ENCODE measurements around the gene SLC1A1.

The SLC1A1 gene

DNA sequence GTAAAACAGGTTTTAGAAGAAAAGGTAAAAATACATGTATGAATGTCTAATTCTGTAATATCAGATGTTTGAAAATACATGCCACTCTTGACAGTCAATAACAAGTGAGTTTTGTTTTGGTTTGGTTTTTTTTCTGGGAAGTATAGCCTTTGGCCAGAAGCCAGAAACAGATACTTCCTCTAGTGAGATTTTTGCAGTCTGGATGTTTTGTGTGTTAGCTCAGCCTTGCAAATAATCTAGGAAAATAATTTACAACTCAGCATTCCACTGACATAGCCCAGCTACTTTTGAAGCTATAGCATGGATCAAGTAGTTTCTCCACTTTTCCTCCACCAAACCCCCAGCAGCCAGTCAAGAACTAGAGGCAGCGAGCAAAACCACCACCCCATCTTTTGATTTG lies 56.7 kb downstream of the SLC1A1 start:
- DNase-seq: no peak

DNA sequence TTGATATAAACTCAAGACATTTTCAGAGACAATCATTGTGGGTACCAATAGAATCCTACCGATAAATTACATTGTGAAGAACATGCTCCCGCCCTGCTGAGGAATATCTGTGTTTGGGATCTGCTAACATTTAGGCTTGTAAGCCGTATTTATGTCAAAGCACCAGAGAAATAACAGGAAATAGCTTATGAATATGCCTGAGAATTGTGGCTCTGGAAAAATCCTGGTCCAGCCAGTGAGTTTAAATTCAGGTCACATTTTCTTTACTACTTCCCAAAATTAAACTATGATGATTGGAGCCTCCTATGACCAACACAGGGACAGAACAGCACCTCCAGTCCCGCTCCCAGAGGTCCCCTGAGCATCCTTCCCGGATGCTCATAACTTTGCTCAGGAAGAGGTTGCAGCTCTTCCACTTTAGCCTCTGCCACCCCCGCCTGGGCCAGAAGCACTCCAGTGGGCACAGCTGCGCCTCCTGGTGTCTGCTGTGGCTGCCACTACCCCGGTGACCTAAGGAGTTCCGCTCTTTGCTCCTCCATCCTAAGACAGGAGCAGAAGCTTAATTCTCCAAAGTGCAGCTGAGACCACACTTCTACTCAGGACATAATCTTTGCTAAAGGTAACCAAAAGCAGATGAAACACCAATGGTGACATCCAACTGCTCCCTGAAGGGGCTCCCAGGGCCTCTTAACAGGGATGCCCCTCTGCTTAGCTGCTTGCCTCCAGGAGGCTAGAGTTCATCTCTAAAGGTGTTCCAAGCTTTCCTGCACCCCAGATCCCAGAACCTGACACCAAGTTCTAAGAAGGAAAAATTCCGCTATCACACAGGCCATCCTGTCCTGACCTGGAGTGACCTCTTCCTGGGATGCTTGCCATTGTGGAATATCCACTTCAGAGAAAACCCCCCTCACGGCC lies 58.8 kb downstream of the SLC1A1 start:
- no peak for DNase-seq

DNA sequence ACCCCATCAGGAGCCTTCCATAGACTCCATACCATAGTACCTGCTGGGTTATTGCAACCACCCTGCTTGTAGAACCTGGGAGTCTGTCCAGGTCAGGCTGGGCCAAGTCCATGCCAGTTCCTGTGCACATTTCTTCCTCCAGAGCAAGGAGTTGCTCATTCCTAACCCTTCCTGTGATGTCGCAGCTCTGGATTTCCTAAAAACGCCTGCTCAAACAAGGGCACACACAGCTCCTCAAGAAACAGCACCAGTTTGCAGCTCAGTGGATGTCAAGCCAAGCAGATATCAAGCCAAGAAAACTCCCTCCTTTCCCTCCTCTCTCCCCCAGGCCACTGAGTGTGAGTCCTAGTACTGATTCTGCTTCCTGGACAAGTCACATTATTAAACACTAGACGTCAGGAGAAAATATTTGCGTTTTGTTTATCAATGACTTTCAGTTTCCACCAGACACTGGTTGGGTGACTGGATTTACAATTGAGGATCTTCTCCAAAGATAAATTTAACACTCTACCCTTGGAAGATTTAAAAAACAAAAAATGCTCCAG lies 59.6 kb downstream of the SLC1A1 start:
- no peak for DNase-seq

DNA sequence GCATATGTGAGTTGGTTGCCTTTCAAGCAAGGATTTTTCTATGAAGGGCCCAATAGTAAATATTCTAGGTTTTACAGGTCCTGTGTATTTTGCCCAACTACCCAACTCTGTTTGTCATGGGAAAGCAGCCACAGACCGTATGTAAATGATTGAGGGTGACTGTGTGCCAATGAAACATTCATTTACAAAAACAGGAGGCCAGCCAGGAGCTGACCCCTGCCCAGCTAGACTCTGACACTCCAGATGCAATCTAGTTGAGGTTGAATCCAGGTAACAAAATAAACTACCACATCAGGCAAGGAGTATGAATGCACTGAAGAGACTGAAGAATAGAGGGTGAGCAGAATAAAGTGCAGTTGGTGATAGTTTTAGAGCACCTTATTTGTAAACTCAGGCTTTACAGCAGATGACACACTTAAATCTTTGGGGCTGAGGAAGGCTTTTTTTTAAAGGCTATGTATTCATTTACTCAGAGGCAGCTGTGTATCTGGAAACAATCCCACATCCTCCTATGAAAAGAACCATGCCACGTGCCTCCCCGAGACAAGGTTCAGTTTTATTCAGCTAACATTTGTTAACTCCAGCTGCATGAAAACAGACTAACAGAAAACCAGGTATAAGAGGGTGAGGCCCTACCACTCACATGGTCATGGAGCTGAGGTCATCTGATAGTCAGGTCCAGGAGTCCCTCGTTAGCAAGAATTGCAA lies 60.7 kb downstream of the SLC1A1 start:
- DNase-seq: no peak

DNA sequence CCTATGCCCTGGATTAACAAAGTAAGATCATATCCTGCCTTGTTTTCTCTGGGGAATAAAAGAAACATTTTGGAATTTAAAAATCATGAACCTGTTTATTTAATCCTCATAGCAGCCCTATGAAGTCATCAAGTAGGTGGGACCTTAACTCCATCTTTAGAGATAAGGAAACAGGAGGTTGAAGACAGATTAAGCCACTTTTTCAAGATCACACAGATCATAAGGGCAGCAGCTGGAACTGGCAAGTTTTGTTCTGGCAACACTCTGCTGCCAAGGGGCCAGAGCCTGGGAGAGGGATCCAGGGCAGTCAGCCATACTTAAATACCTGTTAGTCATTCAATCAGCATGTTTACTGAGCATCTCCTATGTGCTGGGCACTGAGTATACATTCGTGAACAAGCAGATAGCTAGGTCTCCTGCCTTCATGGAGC lies 63.7 kb downstream of the SLC1A1 start:
- DNase-seq: no peak

DNA sequence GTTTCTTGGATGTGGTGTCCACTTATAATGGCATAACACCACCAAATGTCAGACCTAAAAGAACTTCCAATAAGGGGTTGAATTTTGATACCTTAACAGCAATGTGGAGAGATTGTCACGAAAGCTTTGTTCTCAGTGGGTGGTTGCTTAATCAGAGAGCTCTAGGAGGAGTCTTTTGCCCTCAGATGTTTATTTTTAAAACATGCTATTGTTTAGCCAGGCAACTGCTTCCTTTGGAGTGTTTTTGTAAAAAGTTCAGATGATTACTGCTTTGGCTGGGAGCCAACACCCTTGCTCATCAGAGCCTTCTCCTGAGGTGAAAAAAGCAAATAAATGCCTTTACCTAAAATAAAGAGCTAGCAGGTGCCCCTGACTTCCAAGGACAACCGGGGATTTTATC lies 65.0 kb downstream of the SLC1A1 start:
- DNase-seq: no peak

DNA sequence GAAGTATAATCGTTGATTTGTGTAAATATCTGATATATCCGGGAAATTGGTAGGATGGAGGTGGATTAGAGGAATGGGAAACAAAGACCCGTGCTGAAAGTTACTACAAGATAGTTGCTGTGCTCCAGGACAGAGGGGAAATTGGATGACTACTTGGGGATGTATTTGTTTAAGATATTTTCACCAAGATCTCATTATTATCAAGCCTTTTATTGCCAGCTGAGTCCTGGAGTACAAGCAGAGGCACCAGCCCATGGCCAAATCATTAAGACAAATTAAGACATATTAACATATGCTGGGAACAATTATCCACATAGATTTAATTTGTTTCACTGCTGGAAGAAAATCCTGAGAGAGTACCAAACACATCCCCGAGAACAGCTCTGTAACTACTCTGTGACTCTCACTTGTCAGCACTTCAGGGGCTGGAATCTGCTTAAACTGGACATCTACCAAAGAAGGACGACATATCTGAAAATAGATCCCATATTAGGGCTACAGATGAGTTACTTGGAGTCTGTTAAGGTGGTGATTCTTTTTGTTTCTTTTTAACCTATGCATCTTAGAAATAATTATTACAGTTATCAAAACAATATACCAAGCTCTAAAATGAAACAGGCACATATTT lies 68.2 kb downstream of the SLC1A1 start:
- no peak for DNase-seq

DNA sequence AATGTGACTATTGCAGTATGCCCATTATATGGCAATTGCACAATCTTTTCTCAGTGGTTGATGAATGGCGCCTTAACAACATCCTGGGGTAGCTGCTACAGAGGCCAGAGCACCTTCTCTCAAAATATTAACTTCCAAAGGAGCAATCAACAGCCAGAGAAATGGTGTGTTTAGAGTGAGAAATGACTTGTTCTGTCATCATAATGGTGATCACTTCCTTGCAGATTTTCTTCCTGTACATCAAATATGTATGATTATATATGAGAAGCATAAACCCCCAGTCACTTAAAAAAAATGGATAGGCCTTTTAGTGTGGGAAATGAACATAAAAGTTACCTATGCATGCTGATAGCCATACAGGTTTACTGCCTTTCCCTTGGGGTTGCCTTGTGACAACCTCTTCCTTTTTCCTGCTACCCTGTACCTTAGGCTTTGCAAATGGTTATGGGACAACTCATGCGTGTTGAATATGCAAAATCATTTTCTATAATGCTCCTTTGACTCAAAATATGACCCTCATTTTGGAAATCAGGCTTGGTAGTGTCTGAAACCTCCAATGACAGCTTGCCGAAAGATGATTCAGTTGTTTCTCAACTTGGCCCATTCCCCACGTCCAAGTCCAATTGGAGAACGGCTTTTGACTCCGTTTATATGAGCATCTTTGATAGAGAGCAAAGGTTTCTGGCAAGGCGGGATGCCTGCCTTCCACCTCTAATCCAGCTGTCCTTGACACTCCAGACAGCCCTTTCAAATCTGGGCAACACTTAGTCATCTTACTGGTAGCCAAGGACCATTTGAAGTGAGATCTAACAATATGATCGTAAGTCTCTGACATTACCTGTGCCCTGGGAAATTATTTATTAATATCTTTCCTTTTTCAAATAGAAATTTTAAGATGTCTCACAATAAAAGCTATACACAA lies 69.3 kb downstream of the SLC1A1 start:
- no peak for DNase-seq

DNA sequence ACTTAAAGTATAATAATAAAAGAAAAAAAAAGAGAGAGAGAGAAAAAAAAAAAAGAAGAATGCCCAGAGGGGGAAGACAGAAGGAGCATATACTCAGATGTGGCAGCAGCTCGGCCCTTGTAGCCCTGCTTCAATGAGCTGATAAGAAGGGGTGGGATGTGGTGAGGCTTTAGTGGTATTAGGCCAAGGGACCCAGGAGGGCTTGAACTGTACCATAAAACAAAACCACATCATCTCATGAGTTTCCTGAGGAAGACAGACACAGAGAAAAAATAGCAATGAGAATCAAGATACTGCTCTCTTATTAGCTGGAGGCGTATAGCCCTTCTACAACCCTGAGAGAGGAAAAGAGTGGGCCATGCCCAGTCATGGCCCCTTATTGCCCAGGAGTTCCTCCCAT lies 72.8 kb downstream of the SLC1A1 start:
- DNase-seq: no peak

DNA sequence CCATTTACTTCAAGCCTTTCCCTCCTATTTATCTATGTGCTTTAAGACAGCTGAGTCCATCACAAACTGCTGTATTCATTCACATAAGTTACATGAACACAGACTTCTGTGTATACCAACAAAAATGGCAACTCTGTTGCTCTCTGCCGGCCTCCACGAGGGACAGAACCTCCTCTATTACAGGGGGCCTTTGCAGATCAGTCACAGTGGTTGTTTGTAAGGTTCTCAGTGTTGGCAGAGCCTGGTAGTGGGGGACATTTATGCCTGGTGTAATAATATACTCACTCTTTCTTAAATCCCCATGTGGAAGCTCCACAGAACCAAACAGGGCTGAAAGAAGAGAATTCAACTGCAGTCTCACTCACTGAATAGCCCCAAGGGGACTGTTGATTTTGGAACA lies 76.5 kb downstream of the SLC1A1 start:
- DNase-seq: no peak

DNA sequence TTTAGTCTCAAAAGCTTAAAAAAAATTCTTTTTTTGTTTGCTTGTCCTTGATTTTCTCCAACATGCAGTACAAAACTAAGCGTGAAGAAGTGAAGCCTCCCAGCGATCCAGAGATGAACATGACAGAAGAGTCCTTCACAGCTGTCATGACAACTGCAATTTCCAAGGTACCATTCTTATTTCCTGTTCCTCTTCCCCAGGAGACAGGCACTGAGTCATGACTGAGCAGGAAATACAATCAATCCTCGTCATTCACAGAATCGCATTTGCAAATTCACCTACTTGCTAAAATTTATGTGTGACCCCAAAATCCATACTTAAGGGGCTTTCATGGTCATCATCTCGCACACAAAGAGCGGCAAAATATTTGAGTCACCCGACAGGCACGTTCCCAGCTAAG lies 77.3 kb downstream of the SLC1A1 start:
- DNase-seq: no peak

DNA sequence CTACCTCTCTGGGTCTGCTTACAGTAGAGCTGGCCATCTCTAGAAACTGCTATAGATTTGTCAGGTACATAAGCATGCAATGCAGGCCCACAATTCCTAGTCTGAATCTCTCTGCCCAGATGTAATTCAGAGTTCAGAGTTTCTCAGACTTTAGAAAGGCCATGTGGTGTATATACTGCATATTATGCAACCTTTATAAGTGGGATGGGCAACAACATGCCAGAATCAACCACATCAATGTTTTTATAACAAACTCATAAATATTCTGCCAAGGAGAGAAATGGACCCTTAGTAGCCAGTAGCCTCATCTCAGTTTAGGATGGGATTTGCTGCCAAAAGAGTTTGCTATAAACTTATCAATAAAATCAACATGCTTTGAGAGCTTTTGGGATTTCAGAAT lies 78.8 kb downstream of the SLC1A1 start:
- no peak for DNase-seq

DNA sequence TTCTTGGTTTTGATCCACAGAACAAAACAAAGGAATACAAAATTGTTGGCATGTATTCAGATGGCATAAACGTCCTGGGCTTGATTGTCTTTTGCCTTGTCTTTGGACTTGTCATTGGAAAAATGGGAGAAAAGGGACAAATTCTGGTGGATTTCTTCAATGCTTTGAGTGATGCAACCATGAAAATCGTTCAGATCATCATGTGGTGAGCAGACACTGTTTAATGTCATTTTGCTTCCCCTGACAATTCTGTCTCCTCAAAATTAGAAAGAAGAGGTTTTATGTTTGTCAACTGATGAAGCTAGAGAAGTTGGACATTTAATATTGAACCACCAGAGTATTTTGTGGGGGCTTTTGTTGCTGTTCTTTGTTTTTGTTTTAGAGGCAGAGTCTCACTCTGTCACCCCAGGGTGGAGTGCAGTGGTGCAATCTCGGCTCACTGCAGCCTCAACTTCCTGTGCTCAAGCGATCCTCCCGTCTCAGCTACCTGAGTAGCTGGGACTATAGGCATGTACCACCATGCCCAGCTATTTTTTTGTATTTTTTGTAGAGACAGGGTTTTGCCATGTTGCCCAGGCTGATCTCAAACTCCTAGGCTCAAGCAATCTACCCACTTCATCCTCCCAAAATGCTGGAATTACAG lies 82.0 kb downstream of the SLC1A1 start:
- no peak for DNase-seq

DNA sequence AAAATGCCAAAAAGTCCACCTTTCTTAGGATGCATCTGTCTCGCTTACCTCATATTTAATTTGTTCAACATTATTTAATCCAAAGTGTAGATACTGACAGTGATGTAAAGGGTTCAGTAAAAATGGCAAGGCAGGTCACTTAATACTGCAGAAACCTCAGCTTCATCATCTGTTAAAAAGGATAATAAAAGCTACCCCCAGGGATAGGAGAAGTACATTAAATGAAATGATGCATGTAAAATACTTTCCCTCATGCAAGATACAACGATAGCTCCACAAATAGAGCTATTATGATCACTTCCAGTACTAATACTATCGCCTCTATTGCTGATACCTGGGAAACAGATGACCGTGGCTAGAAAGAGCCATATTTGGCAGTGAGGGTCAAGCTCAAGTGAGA lies 82.9 kb downstream of the SLC1A1 start:
- DNase-seq: no peak

DNA sequence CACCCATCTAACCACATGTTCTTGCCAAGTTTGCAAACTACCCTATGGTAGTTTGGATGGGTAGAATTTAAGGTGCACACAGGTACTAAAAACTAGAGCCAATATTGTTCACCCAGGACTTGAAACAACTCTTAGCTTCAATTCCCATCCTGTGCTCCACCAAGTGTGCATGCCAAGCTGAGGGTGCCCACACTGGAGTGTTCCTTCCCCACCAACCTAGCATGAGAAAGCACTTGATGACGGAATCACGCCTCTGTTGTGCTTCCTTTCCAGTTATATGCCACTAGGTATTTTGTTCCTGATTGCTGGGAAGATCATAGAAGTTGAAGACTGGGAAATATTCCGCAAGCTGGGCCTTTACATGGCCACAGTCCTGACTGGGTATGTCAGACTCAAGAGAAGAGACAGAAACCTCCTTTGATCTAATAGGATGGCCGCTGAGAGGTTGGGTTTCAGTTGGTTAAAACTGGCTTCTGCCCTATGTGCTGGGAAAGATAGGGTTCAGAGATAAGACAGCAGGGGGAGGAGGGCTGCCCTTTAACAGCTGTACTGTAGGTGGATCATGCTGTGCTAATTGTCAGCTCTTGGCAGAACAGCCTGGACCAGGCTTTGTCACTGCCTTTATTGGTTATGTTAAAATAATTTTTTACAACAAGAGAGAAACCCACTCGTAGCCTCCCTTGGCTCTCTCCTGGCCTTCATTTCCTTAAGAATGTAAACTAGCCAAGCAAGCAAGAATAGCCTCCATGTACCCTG lies 83.5 kb downstream of the SLC1A1 start:
- no peak for DNase-seq

DNA sequence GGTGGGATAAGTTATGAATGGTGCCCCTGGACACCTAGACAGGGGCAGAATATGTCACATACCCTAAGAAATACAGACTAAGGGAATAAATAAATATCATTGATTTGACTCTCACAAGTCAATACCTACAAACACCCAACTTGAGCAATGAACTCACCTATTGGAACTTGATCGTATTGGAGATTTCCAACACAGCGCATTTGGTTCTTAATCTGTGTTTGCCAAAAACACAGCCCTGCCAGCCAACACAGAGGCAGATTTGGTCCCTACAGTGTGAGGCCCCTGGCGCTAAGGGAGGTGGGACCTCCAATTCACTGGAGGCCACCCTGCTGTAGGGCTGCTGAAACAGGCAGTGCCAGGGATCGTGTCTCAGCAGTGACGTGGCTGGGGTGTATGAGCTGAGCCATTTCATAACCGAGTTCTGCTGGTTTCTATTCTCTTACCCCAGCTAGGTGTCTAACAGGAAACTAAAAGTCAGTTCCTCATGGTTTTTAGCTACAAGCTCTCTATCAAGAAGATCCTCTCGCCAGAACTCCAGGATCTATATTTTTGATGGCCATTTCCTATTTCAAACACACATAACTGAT lies 84.5 kb downstream of the SLC1A1 start:
- DNase-seq: no peak

DNA sequence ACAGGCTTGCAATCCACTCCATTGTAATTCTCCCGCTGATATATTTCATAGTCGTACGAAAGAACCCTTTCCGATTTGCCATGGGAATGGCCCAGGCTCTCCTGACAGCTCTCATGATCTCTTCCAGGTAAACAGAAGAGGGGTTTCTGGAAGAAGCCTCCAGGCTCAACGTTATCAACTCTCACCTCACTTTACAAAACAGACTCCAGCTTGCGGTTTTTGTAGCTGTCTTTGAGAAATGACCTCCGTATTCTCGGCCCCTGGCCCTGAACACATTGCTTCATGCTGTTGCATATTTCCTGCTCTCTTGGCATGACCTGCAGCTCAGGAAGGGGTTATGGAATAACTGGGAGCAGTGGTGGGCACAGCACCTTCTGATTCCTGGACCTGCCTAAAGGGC lies 85.7 kb downstream of the SLC1A1 start:
- no peak for DNase-seq

DNA sequence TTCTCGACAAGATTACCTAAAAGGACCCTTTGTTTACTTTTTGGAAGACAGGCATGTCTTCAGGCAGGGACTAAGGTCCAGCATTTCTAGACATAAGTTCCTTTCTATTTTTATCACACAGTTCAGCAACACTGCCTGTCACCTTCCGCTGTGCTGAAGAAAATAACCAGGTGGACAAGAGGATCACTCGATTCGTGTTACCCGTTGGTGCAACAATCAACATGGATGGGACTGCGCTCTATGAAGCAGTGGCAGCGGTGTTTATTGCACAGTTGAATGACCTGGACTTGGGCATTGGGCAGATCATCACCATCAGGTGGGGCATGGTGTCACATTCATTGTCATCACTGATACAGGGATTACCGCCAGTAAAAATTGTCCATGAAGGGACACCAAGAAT lies 86.2 kb downstream of the SLC1A1 start:
- DNase-seq: no peak

DNA sequence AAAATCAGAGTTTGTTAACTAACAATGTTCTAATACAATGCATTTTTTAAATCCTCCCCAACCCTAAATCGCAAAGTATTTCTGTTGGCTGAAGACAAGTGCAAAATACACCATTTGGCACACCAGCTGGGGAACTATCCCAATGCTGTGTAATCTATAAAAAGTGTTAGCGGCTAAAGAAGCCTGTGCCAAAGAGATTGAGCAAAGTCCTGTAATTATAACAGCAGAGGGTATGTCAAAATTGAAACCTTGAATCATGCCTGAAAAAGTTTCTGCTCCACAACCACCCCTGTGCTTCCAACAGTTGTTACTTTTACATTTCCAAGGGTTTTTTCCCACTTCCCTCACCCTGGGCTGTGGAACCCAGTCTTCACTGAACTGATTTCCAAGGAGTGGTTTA lies 88.7 kb downstream of the SLC1A1 start:
- no peak for DNase-seq

DNA sequence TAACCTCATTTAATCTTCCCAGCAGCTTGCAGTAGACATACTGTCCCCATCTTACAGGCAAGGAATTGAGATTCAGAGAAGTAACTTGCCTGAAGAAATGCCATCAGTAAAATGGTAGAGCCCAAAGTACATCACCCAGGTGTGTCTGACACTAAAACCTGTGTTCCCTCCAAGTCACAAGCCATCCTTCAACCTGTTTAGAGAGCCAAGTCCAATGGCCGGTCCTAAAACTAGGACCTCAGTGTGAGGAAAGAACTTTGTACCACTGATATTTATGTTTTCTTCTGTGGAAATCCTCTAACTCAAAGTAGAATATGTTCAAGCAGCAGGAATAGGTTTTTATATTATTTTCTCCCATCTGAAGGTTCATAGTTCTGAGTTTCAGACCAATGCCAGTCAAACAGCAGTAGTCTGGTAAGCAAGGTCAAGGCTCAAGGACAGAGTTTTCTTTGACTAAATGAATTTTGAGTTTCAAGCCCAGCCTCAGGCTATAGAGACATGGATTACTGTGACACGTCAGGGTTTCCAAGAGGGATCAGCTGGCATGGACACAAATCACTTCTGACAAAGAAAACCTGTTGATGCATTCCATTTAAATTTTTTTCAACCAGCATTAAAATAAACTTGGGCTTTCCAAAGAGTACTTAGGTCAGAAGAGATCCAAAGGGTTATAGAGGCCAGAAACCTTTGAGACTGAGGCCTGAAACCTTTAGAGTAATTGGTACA lies 90.9 kb downstream of the SLC1A1 start:
- no peak for DNase-seq
